GM12878 (cell line): ENCODE results near the gene VWA8. TPM values are rescaled to one million over a fixed set of nuclear protein-coding genes. Genes with fewer than 3 reads are reported as not detected.

Experiments used
- ATAC-seq: fragments of 200-7000 bp; cut with Tn5 transposase; 3 replicates; pipeline ENCODE4 v1.9.1; 2020; ENCODE audit warnings: mild to moderate bottlenecking, moderate library complexity
- BruUV-seq: library from RNA; stranded (reverse); fragments of 400-500 nt; replicated peaks from 2 replicates; lab custom pipeline; 2021; lab: Mats Ljungman, UMichigan
- CTCF ChIA-PET: fragments of 300-600 bp; sonication (Branson Sonifier 250); formaldehyde crosslinking; extraction: SDS; loops from one replicate; lab custom pipeline; 2021; ENCODE audit warnings: inconsistent platforms; lab: Yijun Ruan, JAX
- POLR2A ChIA-PET: fragments of 350-600 bp; formaldehyde crosslinking; extraction: SDS; loops from one replicate; lab custom pipeline; 2021; ENCODE audit warnings: inconsistent platforms; lab: Charles Lee
- RAD21 ChIA-PET: fragments of 300-600 bp; sonication (Branson Sonifier 250); formaldehyde crosslinking; loops from one replicate; lab custom pipeline; 2023; ENCODE audit warnings: antibody characterized with exemption; ENCODE audit not compliant: unreplicated experiment; lab: Charles Lee
- SMC1A ChIA-PET: fragments of 300-600 bp; sonication (Branson Sonifier 250); formaldehyde crosslinking; loops from one replicate; lab custom pipeline; 2023; ENCODE audit not compliant: unreplicated experiment, uncharacterized antibody; lab: Charles Lee
- DNase-seq: peaks from one replicate; pipeline ENCODE4 v3.0.0-alpha.2; 2011; ENCODE audit warnings: low read depth, low spot score
- FAIRE-seq: peaks from 3 replicates; lab custom pipeline; 2011; peaks lifted over from hg19 to GRCh38; lab: Jason Lieb, UNC
- H2AFZ ChIP-seq: 2 replicates; pipeline ENCODE4 v1.6.0; 2011; ENCODE audit warnings: low read depth, low read length, control low read depth; ENCODE audit not compliant: control insufficient read depth
- H3K27ac ChIP-seq: 2 replicates; pipeline ENCODE4 v1.5.1; 2011; ENCODE audit warnings: control low read depth; ENCODE audit not compliant: control insufficient read depth, insufficient read depth
- H3K27me3 ChIP-seq, 2 experiments: replicated peaks in 1 of 2; 2 replicates each; pipeline versions ENCODE4 v1.6.0 to v1.6.1; 2011; ENCODE audit warnings: low read length in 1 of 2; ENCODE audit not compliant: control insufficient read depth in 2 of 2, insufficient read depth in 2 of 2
- H3K36me3 ChIP-seq, 2 experiments: 2 replicates each; pipeline ENCODE4 v1.5.1; 2011; ENCODE audit warnings: low read length in 1 of 2; ENCODE audit not compliant: control insufficient read depth in 2 of 2, insufficient read depth in 2 of 2
- H3K4me1 ChIP-seq: 2 replicates; pipeline ENCODE4 v1.6.1; 2011; ENCODE audit warnings: mild to moderate bottlenecking, low read length, moderate library complexity, mixed read lengths; ENCODE audit not compliant: control insufficient read depth, insufficient read depth
- H3K4me2 ChIP-seq: 2 replicates; pipeline ENCODE4 v1.6.0; 2011; ENCODE audit warnings: control low read depth; ENCODE audit not compliant: control insufficient read depth, insufficient read depth
- H3K4me3 ChIP-seq: fragments of 200-600 bp; sonication (generic); 2 replicates; pipeline ENCODE4 v1.5.1; 2016
- H3K79me2 ChIP-seq: 2 replicates; pipeline ENCODE4 v1.6.0; 2011; ENCODE audit warnings: low read length; ENCODE audit not compliant: control insufficient read depth, insufficient read depth
- H3K9ac ChIP-seq: 2 replicates; pipeline ENCODE4 v1.8.0; 2011; ENCODE audit warnings: low read length, control low read depth, mixed read lengths; ENCODE audit not compliant: control insufficient read depth, insufficient read depth
- H3K9me3 ChIP-seq: replicated peaks from 3 replicates; pipeline ENCODE4 v1.5.1; 2011; ENCODE audit warnings: mild to moderate bottlenecking, low read length; ENCODE audit not compliant: control insufficient read depth, insufficient read depth
- H4K20me1 ChIP-seq: 2 replicates; pipeline ENCODE4 v1.6.0; 2011; ENCODE audit not compliant: control insufficient read depth, insufficient read depth
- EED ChIP-seq: sonication (generic); IDR thresholded peaks from 2 replicates; pipeline ENCODE4 v1.6.1; 2016; ENCODE audit warnings: antibody characterized with exemption, low read depth
- HDGF ChIP-seq: fragments of 450-650 bp; IDR thresholded peaks from 2 replicates; pipeline ENCODE4 v1.6.1; 2016; ENCODE audit warnings: antibody characterized with exemption
- MTA3 ChIP-seq: IDR thresholded peaks from 2 replicates; pipeline ENCODE4 v1.6.1; 2012; ENCODE audit warnings: low read length, inconsistent platforms, borderline replicate concordance
- NBN ChIP-seq: fragments of 450-650 bp; IDR thresholded peaks from 2 replicates; pipeline ENCODE4 v1.6.1; 2016
- SREBF1 ChIP-seq: IDR thresholded peaks from 2 replicates; pipeline ENCODE4 v1.6.1; 2012; ENCODE audit warnings: mild to moderate bottlenecking, low read length
- WGBS: methylation state at CpG from one replicate; pipeline ENCODE4 v1.1.6; 2016; ENCODE audit warnings: low lambda C conversion rate; ENCODE audit not compliant: insufficient replicate concordance, insufficient coverage; ENCODE audit errors: missing lambda C conversion rate; 5-methylcytosine and 5-hydroxymethylcytosine counted together
- in situ Hi-C: fragments of 300-500 bp; cut with MboI; formaldehyde crosslinking; loops from 9 replicates; pipeline ENCODE4 v1.14.3; 2018; ENCODE audit warnings: mixed read lengths
- intact Hi-C: fragments of 100-400 bp; cut with micrococcal nuclease; formaldehyde crosslinking; loops from one replicate; pipeline ENCODE4 v1.14.2; 2022; ENCODE audit not compliant: unreplicated experiment
- polyA plus RNA-seq, 11 experiments: library from polyadenylated mRNA; depleted of rRNA in 4 of 11; unstranded in 6 of 11; stranded (reverse) in 5 of 11; fragments of >200 nt; fragmentation: Nextera tagmentation in 4 of 11; fragmentation: Illumina TruSeq in 1 of 11; extraction: Ambion mirVana in 4 of 11; extraction: Trizol in 1 of 11; gene quantifications; 1 replicate in 1 of 11; 2 replicates in 10 of 11; pipeline versions ENCODE4 v1.2.1 to v1.2.3, GENCODE V29; 2011 to 2016; ENCODE audit warnings: inconsistent platforms in 2 of 11, missing spikeins in 2 of 11, low read depth in 1 of 11
- total RNA-seq, 4 experiments: library from RNA; depleted of rRNA in 3 of 4; stranded (reverse); fragments of >200 nt in 3 of 4; fragmentation: Illumina TruSeq in 1 of 4; extraction: Trizol in 1 of 4; gene quantifications; 2 replicates each; pipeline versions ENCODE4 v1.2.1 to v1.2.3, GENCODE V29; 2013 to 2021
- TF ChIP-seq, protein P1 (sequence below): fragments of 150-350 bp; IDR thresholded peaks from 2 replicates; pipeline ENCODE4 v1.6.1; 2016; ENCODE audit warnings: low read depth, low read length
- TF ChIP-seq, protein P2 (sequence below): IDR thresholded peaks from 2 replicates; pipeline ENCODE4 v1.6.1; 2011; ENCODE audit warnings: borderline replicate concordance, low read depth, mild to moderate bottlenecking, moderate library complexity, mixed read lengths, low read length; ENCODE audit not compliant: insufficient read depth; ENCODE audit errors: extremely low read length
- TF ChIP-seq, protein P3 (sequence below): IDR thresholded peaks from 2 replicates; pipeline ENCODE4 v1.6.1; 2011; ENCODE audit warnings: low read depth, mild to moderate bottlenecking, low read length, moderate library complexity, borderline replicate concordance; ENCODE audit errors: extremely low read depth

Gene VWA8
- total and polyA plus RNA-seq, 10 of the 15 experiments (the other 5 are each of a cell fraction or from before 2014, with no cell fraction given): 3.0 to 21.8 (median 13.5) TPM

DNA sequence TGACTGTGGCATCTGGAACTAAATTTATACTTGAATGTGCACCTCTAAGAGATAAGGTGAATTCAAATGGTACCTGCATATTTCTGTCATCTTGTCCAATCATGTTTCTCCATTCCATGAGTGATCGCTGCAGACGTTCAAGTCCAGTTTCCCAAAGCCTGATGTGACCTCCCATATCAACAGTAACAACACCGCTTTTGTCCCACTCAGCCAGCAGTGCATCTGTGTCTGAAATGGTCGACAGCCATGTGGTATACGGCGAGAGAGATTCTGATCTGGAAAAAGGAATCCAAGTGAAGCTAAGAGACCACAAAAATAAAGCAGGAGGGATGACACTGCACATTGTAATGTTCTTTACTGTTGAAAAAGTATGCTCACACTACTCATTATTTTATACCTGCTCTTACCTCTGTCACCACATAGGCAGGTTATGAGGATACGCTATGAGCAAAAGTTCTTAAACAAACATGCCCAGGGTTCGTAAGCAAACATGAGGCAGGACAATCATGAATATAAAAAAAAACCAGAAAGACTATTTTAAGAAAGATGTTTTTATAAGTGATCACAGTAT, 290.0 kb downstream of the VWA8 start:
- BruUV-seq: no TSS peak
- no peaks in the 10 kb centered on the region for H3K36me3 ChIP-seq
- no peak overlapping the region for H3K4me3 ChIP-seq
- H4K20me1 ChIP-seq: no peaks in the 10 kb centered on the region
- ChIA-PET POLR2A (no interaction called here), RAD21 (no interaction called here), SMC1A (interaction anchor here (0.6 to 4.2 kb wide), 6 partner anchors 8 to 443 kb away, joined by 3 to 47 read pairs (median 4); no protein-coding TSS in a partner anchor), CTCF (interaction anchor here (0.7 to 7.5 kb wide), 6 partner anchors 7 to 440 kb away, joined by 3 to 150 read pairs (median 8); no protein-coding TSS in a partner anchor)
- no peak for ATAC-seq
- DNase-seq: no peak
- H3K4me1 ChIP-seq: no peaks in the 10 kb centered on the region
- no peak overlapping the region for H3K27ac ChIP-seq
- no peak overlapping the region for H3K4me2 ChIP-seq
- no peaks in the 10 kb centered on the region for H3K79me2 ChIP-seq
- intact Hi-C loops: no loop called here
- TF ChIP-seq MTA3: no peak
- TF ChIP-seq NBN: no peak
- TF ChIP-seq, protein P1, sequence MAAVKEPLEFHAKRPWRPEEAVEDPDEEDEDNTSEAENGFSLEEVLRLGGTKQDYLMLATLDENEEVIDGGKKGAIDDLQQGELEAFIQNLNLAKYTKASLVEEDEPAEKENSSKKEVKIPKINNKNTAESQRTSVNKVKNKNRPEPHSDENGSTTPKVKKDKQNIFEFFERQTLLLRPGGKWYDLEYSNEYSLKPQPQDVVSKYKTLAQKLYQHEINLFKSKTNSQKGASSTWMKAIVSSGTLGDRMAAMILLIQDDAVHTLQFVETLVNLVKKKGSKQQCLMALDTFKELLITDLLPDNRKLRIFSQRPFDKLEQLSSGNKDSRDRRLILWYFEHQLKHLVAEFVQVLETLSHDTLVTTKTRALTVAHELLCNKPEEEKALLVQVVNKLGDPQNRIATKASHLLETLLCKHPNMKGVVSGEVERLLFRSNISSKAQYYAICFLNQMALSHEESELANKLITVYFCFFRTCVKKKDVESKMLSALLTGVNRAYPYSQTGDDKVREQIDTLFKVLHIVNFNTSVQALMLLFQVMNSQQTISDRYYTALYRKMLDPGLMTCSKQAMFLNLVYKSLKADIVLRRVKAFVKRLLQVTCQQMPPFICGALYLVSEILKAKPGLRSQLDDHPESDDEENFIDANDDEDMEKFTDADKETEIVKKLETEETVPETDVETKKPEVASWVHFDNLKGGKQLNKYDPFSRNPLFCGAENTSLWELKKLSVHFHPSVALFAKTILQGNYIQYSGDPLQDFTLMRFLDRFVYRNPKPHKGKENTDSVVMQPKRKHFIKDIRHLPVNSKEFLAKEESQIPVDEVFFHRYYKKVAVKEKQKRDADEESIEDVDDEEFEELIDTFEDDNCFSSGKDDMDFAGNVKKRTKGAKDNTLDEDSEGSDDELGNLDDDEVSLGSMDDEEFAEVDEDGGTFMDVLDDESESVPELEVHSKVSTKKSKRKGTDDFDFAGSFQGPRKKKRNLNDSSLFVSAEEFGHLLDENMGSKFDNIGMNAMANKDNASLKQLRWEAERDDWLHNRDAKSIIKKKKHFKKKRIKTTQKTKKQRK: no peak
- no peak for TF ChIP-seq HDGF
- TF ChIP-seq, protein P2, sequence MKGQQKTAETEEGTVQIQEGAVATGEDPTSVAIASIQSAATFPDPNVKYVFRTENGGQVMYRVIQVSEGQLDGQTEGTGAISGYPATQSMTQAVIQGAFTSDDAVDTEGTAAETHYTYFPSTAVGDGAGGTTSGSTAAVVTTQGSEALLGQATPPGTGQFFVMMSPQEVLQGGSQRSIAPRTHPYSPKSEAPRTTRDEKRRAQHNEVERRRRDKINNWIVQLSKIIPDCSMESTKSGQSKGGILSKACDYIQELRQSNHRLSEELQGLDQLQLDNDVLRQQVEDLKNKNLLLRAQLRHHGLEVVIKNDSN: no peak
- TF ChIP-seq, protein P3, sequence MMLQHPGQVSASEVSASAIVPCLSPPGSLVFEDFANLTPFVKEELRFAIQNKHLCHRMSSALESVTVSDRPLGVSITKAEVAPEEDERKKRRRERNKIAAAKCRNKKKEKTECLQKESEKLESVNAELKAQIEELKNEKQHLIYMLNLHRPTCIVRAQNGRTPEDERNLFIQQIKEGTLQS: no peak
- no peak for TF ChIP-seq SREBF1
- no peak for TF ChIP-seq EED
- in situ Hi-C loops: no loop called here
- WGBS: 92% methylated on average over 8 of the region's 8 CpGs
- no peak overlapping the region for H2AFZ ChIP-seq
- no peak overlapping the region for H3K9ac ChIP-seq
- H3K27me3 ChIP-seq: no peaks in the 10 kb centered on the region
- no peaks in the 10 kb centered on the region for H3K9me3 ChIP-seq
- FAIRE-seq: no peak
